Nephron progenitor cell (in vitro differentiated cells): Measurements from ENCODE around the gene DKK1.
A peak's percentile ranks its signal among the peaks of the same experiment; 100 is the strongest.

ENCODE experiments used
- DNase-seq: peaks from one replicate; pipeline ENCODE4 v3.0.0; 2021
- H3K27ac Mint-ChIP-seq: 2 replicates; pipeline ENCODE4 v1.8.0; 2021; ENCODE audit warnings: mild to moderate bottlenecking, moderate library complexity, mixed read lengths
- H3K27me3 Mint-ChIP-seq: 2 replicates; pipeline ENCODE4 v1.8.0; 2021; ENCODE audit warnings: mild to moderate bottlenecking, low read depth, mixed read lengths; ENCODE audit not compliant: poor library complexity
- H3K36me3 Mint-ChIP-seq: 2 replicates; pipeline ENCODE4 v1.8.0; 2021; ENCODE audit warnings: low read depth, mixed read lengths
- H3K4me1 Mint-ChIP-seq: 2 replicates; pipeline ENCODE4 v1.8.0; 2021; ENCODE audit warnings: mixed read lengths
- H3K4me3 Mint-ChIP-seq: 2 replicates; pipeline ENCODE4 v1.8.0; 2021; ENCODE audit warnings: mild to moderate bottlenecking, moderate library complexity, mixed read lengths
- H3K9me3 Mint-ChIP-seq: 2 replicates; pipeline ENCODE4 v1.8.0; 2021; ENCODE audit warnings: mild to moderate bottlenecking, moderate library complexity, mixed read lengths
- CTCF ChIP-seq: fragments of 200-600 bp; sonication (generic); IDR thresholded peaks from 2 replicates; pipeline ENCODE4 v1.5.0; 2021; ENCODE audit warnings: antibody characterized with exemption

Gene DKK1

GRCh38 chr10:52287866-52288265 is 26.2 kb upstream of the DKK1 start:
- Mint-ChIP-seq H3K27me3 (no peaks in the 10 kb centered on the region), H3K4me3 (no peak overlapping the region), H3K4me1 (peaks cover 27% of the 10 kb centered on the region), H3K9me3 (no peaks in the 10 kb centered on the region), H3K36me3 (peaks cover 6% of the 10 kb centered on the region), H3K27ac (peak overlapping the region; percentile 20)
- no peak for TF ChIP-seq CTCF
- no peak for DNase-seq

- peaks cover 7% of the 10 kb centered on the region for H3K9me3 Mint-ChIP-seq
- TF ChIP-seq CTCF, result no peak
- H3K27ac Mint-ChIP-seq, result no peak overlapping the region
- peaks cover 19% of the 10 kb centered on the region for H3K4me1 Mint-ChIP-seq
- H3K27me3 Mint-ChIP-seq, result no peaks in the 10 kb centered on the region
- no peak overlapping the region for H3K4me3 Mint-ChIP-seq
- DNase-seq, result no peak
- H3K36me3 Mint-ChIP-seq, result peaks cover 4% of the 10 kb centered on the region
Measured at GRCh38 chr10:52297747-52298146, 16.3 kb upstream of the DKK1 start.

- DNase-seq, result no peak
- peaks cover 13% of the 10 kb centered on the region for H3K36me3 Mint-ChIP-seq
Measured at GRCh38 chr10:52300599-52301277, 13.3 kb upstream of the DKK1 start.

GRCh38 chr10:52308251-52309031 is 5.6 kb upstream of the DKK1 start:
- H3K4me3 Mint-ChIP-seq, result peak overlapping the region; percentile 91
- peaks cover 61% of the 10 kb centered on the region for H3K4me1 Mint-ChIP-seq
- H3K27me3 Mint-ChIP-seq, result no peaks in the 10 kb centered on the region
- peak overlapping the region; percentile 98 for H3K27ac Mint-ChIP-seq
- DNase-seq, result peak; percentile 74
- H3K9me3 Mint-ChIP-seq, result peaks cover 8% of the 10 kb centered on the region
- TF ChIP-seq CTCF, result peak; percentile 90
- H3K36me3 Mint-ChIP-seq, result peaks cover 9% of the 10 kb centered on the region

More at GRCh38 chr10:52300599-52301277, 13.3 kb upstream of the DKK1 start:
- Mint-ChIP-seq H3K9me3 (peaks cover 20% of the 10 kb centered on the region), H3K27me3 (no peaks in the 10 kb centered on the region), H3K4me3 (no peak overlapping the region), H3K27ac (peak overlapping the region; percentile 84), H3K4me1 (peaks cover 19% of the 10 kb centered on the region)
- TF ChIP-seq CTCF, result no peak

- TF ChIP-seq CTCF, result no peak
- Mint-ChIP-seq H3K4me3 (peak overlapping the region; percentile 99), H3K36me3 (no peaks in the 10 kb centered on the region), H3K4me1 (peaks cover 85% of the 10 kb centered on the region), H3K9me3 (no peaks in the 10 kb centered on the region), H3K27ac (peak overlapping the region; percentile 96), H3K27me3 (no peaks in the 10 kb centered on the region)
- DNase-seq, result no peak
Measured at GRCh38 chr10:52312942-52313255, 1.2 kb upstream of the DKK1 start.
